ENCODE data around the gene FALEC. TPM values are rescaled to one million over a fixed set of nuclear protein-coding genes. Genes with fewer than 3 reads are reported as not detected.

FALEC gene
- total and polyA plus RNA-seq, 2 of the 8 experiments (the other 6 are each of a cell fraction or from before 2014, with no cell fraction given): not detected

DNA sequence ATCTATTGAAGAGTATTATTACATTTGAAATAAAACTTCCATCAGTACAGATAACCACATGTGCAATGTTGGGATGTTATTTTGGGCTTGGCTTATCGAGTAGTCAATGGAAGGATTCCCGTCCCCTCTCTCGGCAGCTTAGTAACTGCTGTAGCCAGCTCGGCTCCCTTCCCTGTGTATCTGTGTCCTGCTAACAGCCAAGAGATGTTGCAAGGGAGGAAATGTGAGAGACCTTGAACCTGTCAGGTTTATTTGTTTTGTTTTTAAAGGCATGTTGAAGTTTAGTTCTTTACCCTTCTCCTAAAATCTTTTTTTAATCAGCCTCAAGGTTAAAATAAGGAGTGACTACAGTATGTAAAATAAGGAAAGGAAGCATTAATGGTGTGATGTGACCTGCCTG lies 41.9 kb upstream of the FALEC start:
- Histone ChIP-seq H3K23me2 (ENCODE audit: low read depth, low read length) (no peaks in the 10 kb centered on the region), H4K5ac (ENCODE audit: insufficient read length, low read depth, low read length) (no peak overlapping the region), H2BK12ac (ENCODE audit: low read depth, low read length) (no peak overlapping the region), H2BK20ac (ENCODE audit: low read length) (no peak overlapping the region), H3K23ac (ENCODE audit: insufficient read length) (no peak overlapping the region), H4K20me1 (replicated peaks in 1 of 2; ENCODE audit: control insufficient read depth in 1 of 2, insufficient read depth in 2 of 2, low read length in 2 of 2) (peaks cover 0 to 2% of the 10 kb centered on the region in 2 experiments), H4K8ac (ENCODE audit: extremely low read depth, insufficient read depth, low read length) (no peak overlapping the region), H3K14ac (ENCODE audit: insufficient read length) (no peak overlapping the region), H3K4me3 (ENCODE audit: extremely low read depth in 1 of 4, insufficient read depth in 2 of 4, low read depth in 3 of 4, low read length in 4 of 4) (no peak overlapping the region), H3K9me3 (ENCODE audit: insufficient read depth in 2 of 2, low read depth in 1 of 2, low read length in 1 of 2) (no peaks in the 10 kb centered on the region), H2AFZ (ENCODE audit: low read length) (no peak overlapping the region), H2AK5ac (ENCODE audit: low read depth, low read length) (no peak overlapping the region), H3K36me3 (ENCODE audit: control insufficient read depth in 2 of 4, insufficient read depth in 4 of 4, low read length in 3 of 4) (peaks cover 15 to 29% (median 20%) of the 10 kb centered on the region in 4 experiments), H3K27me3 (replicated peaks in 1 of 4; ENCODE audit: control insufficient read depth in 3 of 4, extremely low read depth in 1 of 4, insufficient read depth in 3 of 4, low read length in 3 of 4) (no peaks in the 10 kb centered on the region), H3K4me2 (ENCODE audit: insufficient read depth in 1 of 2, low read depth in 2 of 2, low read length in 2 of 2) (no peak overlapping the region), H4K91ac (replicated peaks; ENCODE audit: insufficient read length, low read length) (no peak overlapping the region), H2BK5ac (ENCODE audit: low read depth, low read length) (no peak overlapping the region), H2BK15ac (ENCODE audit: low read length) (no peak overlapping the region), H2BK120ac (replicated peaks; ENCODE audit: low read depth, low read length) (no peak overlapping the region), H3K18ac (ENCODE audit: extremely low read depth, low read length) (no peak overlapping the region), H3K4ac (replicated peaks; ENCODE audit: insufficient read length, low read depth, low read length) (no peak overlapping the region), H3K79me1 (ENCODE audit: low read depth, low read length) (no peaks in the 10 kb centered on the region), H3K27ac (ENCODE audit: low read depth, low read length) (no peak overlapping the region), H3K4me1 (replicated peaks in 1 of 4; ENCODE audit: control insufficient read depth in 3 of 4, insufficient read depth in 4 of 4, low read length in 3 of 4) (peaks cover 0 to 8% (median 4%) of the 10 kb centered on the region in 4 experiments; a peak in 4 of 7 replicates), H3K56ac (replicated peaks; ENCODE audit: insufficient read length, low read depth, low read length) (no peak overlapping the region), H3K9ac (replicated peaks in 1 of 4; ENCODE audit: extremely low read depth in 1 of 4, low read depth in 3 of 4, low read length in 3 of 4) (peak overlapping the region in 1 of 4 experiments; percentile 25; a peak in 2 of 7 replicates), H3K79me2 (ENCODE audit: control insufficient read depth in 1 of 2, insufficient read depth in 2 of 2, low read length in 2 of 2) (no peaks in the 10 kb centered on the region)
- ChIA-PET CTCF (ENCODE audit: partially characterized antibody) (no interaction called here), POLR2A (ENCODE audit: partially characterized antibody) (interaction anchor here (1.4 kb wide), 1 partner anchor 12 kb away, joined by 3 read pairs; no protein-coding TSS in a partner anchor)
- no peak for DNase-seq (ENCODE audit: low read depth in 1 of 2, low spot score in 2 of 2)
- WGBS, 2 experiments (ENCODE audit: extremely low coverage in 1 of 2, insufficient coverage in 1 of 2, insufficient read length in 1 of 2, insufficient replicate concordance in 2 of 2, low coverage in 1 of 2, low lambda C conversion rate in 2 of 2, missing lambda C conversion rate in 1 of 2): 97% methylated on average over 4 of the region's 4 CpGs; no CpG with 5 or more reads in 1 of the 2 experiments
- no peak for FAIRE-seq
- TF ChIP-seq ASH2L (IDR thresholded peaks at IDR 0.05; ENCODE audit: low read length): no peak
- no peak for TF ChIP-seq EP300 (IDR thresholded peaks at IDR 0.05; ENCODE audit: borderline replicate concordance in 1 of 2, low read depth in 2 of 2, low read length in 2 of 2)
- TF ChIP-seq, protein P1, sequence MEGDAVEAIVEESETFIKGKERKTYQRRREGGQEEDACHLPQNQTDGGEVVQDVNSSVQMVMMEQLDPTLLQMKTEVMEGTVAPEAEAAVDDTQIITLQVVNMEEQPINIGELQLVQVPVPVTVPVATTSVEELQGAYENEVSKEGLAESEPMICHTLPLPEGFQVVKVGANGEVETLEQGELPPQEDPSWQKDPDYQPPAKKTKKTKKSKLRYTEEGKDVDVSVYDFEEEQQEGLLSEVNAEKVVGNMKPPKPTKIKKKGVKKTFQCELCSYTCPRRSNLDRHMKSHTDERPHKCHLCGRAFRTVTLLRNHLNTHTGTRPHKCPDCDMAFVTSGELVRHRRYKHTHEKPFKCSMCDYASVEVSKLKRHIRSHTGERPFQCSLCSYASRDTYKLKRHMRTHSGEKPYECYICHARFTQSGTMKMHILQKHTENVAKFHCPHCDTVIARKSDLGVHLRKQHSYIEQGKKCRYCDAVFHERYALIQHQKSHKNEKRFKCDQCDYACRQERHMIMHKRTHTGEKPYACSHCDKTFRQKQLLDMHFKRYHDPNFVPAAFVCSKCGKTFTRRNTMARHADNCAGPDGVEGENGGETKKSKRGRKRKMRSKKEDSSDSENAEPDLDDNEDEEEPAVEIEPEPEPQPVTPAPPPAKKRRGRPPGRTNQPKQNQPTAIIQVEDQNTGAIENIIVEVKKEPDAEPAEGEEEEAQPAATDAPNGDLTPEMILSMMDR (IDR thresholded peaks at IDR 0.05; ENCODE audit: control extremely low read depth in 1 of 3, insufficient read depth in 1 of 3, low read depth in 1 of 3, low read length in 3 of 3): no peak
- no peak for TF ChIP-seq SIX5 (IDR thresholded peaks at IDR 0.05; ENCODE audit: low read depth, low read length)
- no peak for TF ChIP-seq BACH1 (IDR thresholded peaks at IDR 0.05; ENCODE audit: low read length)
- TF ChIP-seq KDM5A (IDR thresholded peaks at IDR 0.05; ENCODE audit: low read length): no peak
